ENCODE results near the gene CDKN3. TPM values are rescaled to one million over a fixed set of nuclear protein-coding genes. Genes with fewer than 3 reads are reported as not detected.
"Not testable (repeated sequence)": the region's sequence is repeated elsewhere in the genome, so short reads cannot be mapped to it uniquely, and the experiment has no call there.

The CDKN3 gene
- total RNA-seq, 1 donor from 2014 or later: not detected

DNA sequence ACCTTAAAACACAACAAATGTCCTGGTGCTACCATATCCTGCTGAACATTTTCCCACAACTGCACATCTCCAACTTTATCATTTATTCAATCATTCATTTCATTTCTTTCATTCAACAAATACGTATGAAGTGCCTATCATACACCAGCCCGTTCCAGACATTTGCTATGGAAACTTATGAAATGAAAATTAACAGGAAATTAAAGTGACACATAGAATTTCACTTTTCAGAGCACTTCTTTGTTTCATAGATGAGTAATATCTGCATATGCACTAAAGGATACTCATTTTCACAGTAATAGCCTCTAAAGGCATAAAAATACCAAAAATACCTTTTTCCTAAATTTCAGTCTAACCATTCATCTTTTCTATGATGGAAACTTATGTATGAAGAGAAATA is 31.7 kb downstream of the CDKN3 start:
- DNase-seq (ENCODE audit: low spot score in 2 of 2): no peak
- no peak overlapping the region for H3K4me3 ChIP-seq
- H3K9me3 ChIP-seq: no peaks in the 10 kb centered on the region
- no peaks in the 10 kb centered on the region for H3K27me3 ChIP-seq
- H3K4me1 ChIP-seq: no peaks in the 10 kb centered on the region
- H3K27ac ChIP-seq: no peak overlapping the region
- intact Hi-C loops (cut with DNase I): no loop called here
- H3K36me3 ChIP-seq: peaks cover 23 to 55% of the 10 kb centered on the region in 2 donors
- TF ChIP-seq CTCF (IDR thresholded peaks at IDR 0.05): no peak

- Histone ChIP-seq H3K27me3 (no peaks in the 10 kb centered on the region), H3K4me1 (peaks cover 0 to 4% of the 10 kb centered on the region in 2 donors), H3K9me3 (no peaks in the 10 kb centered on the region), H3K36me3 (peaks cover 7 to 10% of the 10 kb centered on the region in 2 donors), H3K4me3 (no peak overlapping the region), H3K27ac (no peak overlapping the region)
- intact Hi-C loops (cut with DNase I): no loop called here
- no peak for DNase-seq (ENCODE audit: low spot score in 2 of 2)
- TF ChIP-seq CTCF (IDR thresholded peaks at IDR 0.05): no peak
Measured at GRCh38 chr14:54435500-54435981, 38.7 kb downstream of the CDKN3 start.

GRCh38 chr14:54437954-54438353 is 41.1 kb downstream of the CDKN3 start:
- not testable (repeated sequence) for H3K27ac ChIP-seq; H3K4me1 ChIP-seq; H3K4me3 ChIP-seq; H3K27me3 ChIP-seq; DNase-seq (ENCODE audit: low spot score in 2 of 2); H3K36me3 ChIP-seq; H3K9me3 ChIP-seq
- intact Hi-C loops (cut with DNase I): loop anchor here (2.0 kb wide), 1 partner anchor 485 kb away; no protein-coding TSS in a partner anchor

DNA sequence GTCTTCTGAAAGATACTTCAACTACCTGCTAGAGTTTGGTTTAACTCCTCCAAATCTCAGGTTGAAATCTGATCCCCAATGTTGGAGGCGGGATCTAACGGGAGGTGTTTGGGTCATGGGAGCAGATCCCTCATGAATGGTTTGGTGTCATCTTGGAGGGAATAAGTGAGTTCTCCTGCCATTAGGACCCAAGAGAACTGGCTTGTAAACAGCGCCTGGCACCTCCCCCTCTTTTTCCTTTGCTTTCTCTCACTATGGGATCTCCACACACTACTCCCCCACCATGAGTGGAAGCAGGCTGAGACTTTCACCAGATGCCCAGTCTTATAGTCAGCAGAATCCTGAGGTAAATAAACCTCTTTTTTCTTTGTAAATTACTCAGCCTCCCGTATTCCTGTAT is 41.9 kb downstream of the CDKN3 start:
- Histone ChIP-seq H3K9me3 (no peaks in the 10 kb centered on the region), H3K36me3 (no peaks in the 10 kb centered on the region), H3K27ac (no peak overlapping the region), H3K4me3 (no peak overlapping the region), H3K27me3 (no peaks in the 10 kb centered on the region), H3K4me1 (peaks cover 0 to 4% of the 10 kb centered on the region in 2 donors)
- no peak for DNase-seq (ENCODE audit: low spot score in 2 of 2)
- intact Hi-C loops (cut with DNase I): loop anchor here (2.0 kb wide), 1 partner anchor 486 kb away; no protein-coding TSS in a partner anchor
- TF ChIP-seq CTCF (IDR thresholded peaks at IDR 0.05): no peak

- Histone ChIP-seq H3K27ac (peak overlapping the region; percentile 82 to 94), H3K4me1 (peaks cover 0 to 4% of the 10 kb centered on the region in 2 donors), H3K4me3 (peak overlapping the region; percentile 66 to 82), H3K36me3 (no peaks in the 10 kb centered on the region), H3K27me3 (no peaks in the 10 kb centered on the region), H3K9me3 (no peaks in the 10 kb centered on the region)
- no peak for TF ChIP-seq CTCF (IDR thresholded peaks at IDR 0.05)
- no peak for DNase-seq (ENCODE audit: low spot score in 2 of 2)
- intact Hi-C loops (cut with DNase I): no loop called here
Measured at GRCh38 chr14:54440037-54440436, 43.2 kb downstream of the CDKN3 start.

GRCh38 chr14:54440476-54440872 is 43.7 kb downstream of the CDKN3 start:
- intact Hi-C loops (cut with DNase I): no loop called here
- Histone ChIP-seq H3K9me3 (no peaks in the 10 kb centered on the region), H3K36me3 (no peaks in the 10 kb centered on the region), H3K27ac (peak overlapping the region; percentile 82 to 94), H3K4me3 (peak overlapping the region; percentile 66 to 82), H3K27me3 (no peaks in the 10 kb centered on the region), H3K4me1 (peaks cover 0 to 4% of the 10 kb centered on the region in 2 donors)
- no peak for DNase-seq (ENCODE audit: low spot score in 2 of 2)
- TF ChIP-seq CTCF (IDR thresholded peaks at IDR 0.05): no peak
